Measurements from ENCODE around the gene INPP5D.

The INPP5D gene

GRCh38 chr2:233227346-233227978 is 167.3 kb downstream of the INPP5D start:
- no peak for TF ChIP-seq TAF1 (IDR thresholded peaks at IDR 0.05; ENCODE audit: low read depth)
- TF ChIP-seq ZBTB7A (IDR thresholded peaks at IDR 0.05; ENCODE audit: low read depth) = no peak
- TF ChIP-seq MAX (IDR thresholded peaks at IDR 0.05) = no peak
- TF ChIP-seq YY1 (IDR thresholded peaks at IDR 0.05; ENCODE audit: low read depth) = no peak
- no peak for TF ChIP-seq CEBPB (IDR thresholded peaks at IDR 0.05)
- TF ChIP-seq TEAD4 (IDR thresholded peaks at IDR 0.05) = no peak
- no peak for TF ChIP-seq CREB1 (IDR thresholded peaks at IDR 0.05; ENCODE audit: low read depth)

- TF ChIP-seq YY1 (IDR thresholded peaks at IDR 0.05; ENCODE audit: low read depth) (no peak), USF1 (IDR thresholded peaks at IDR 0.05) (no peak), TCF12 (IDR thresholded peaks at IDR 0.05; ENCODE audit: low read depth) (no peak), TEAD4 (IDR thresholded peaks at IDR 0.05) (no peak), EGR1 (IDR thresholded peaks at IDR 0.05) (no peak), MAX (IDR thresholded peaks at IDR 0.05) (no peak), ZBTB7A (IDR thresholded peaks at IDR 0.05; ENCODE audit: low read depth) (no peak), EP300 (IDR thresholded peaks at IDR 0.05; ENCODE audit: borderline replicate concordance) (no peak), REST (IDR thresholded peaks at IDR 0.05; ENCODE audit: low read depth) (no peak), CEBPB (IDR thresholded peaks at IDR 0.05) (no peak), CREB1 (IDR thresholded peaks at IDR 0.05; ENCODE audit: low read depth) (no peak), FOXM1 (IDR thresholded peaks at IDR 0.05; ENCODE audit: borderline replicate concordance, low read depth) (no peak), TAF1 (IDR thresholded peaks at IDR 0.05; ENCODE audit: low read depth) (no peak)
Measured at GRCh38 chr2:233228376-233228775, 168.2 kb downstream of the INPP5D start.

- TF ChIP-seq ZBTB7A (IDR thresholded peaks at IDR 0.05; ENCODE audit: low read depth) = no peak
- no peak for TF ChIP-seq REST (IDR thresholded peaks at IDR 0.05; ENCODE audit: low read depth)
- TF ChIP-seq TEAD4 (IDR thresholded peaks at IDR 0.05) = no peak
- no peak for TF ChIP-seq EGR1 (IDR thresholded peaks at IDR 0.05)
- no peak for TF ChIP-seq RAD21 (IDR thresholded peaks at IDR 0.05; ENCODE audit: low read depth)
- no peak for TF ChIP-seq TCF12 (IDR thresholded peaks at IDR 0.05; ENCODE audit: low read depth)
- no peak for TF ChIP-seq USF1 (IDR thresholded peaks at IDR 0.05)
- TF ChIP-seq TAF1 (IDR thresholded peaks at IDR 0.05; ENCODE audit: low read depth) = no peak
- TF ChIP-seq CREB1 (IDR thresholded peaks at IDR 0.05; ENCODE audit: low read depth) = no peak
- no peak for TF ChIP-seq EP300 (IDR thresholded peaks at IDR 0.05; ENCODE audit: borderline replicate concordance)
- TF ChIP-seq YY1 (IDR thresholded peaks at IDR 0.05; ENCODE audit: low read depth) = no peak
- no peak for TF ChIP-seq CEBPB (IDR thresholded peaks at IDR 0.05)
- no peak for TF ChIP-seq NFIC (IDR thresholded peaks at IDR 0.05)
- no peak for TF ChIP-seq FOXM1 (IDR thresholded peaks at IDR 0.05; ENCODE audit: borderline replicate concordance, low read depth)
- TF ChIP-seq MAX (IDR thresholded peaks at IDR 0.05) = no peak
Measured at GRCh38 chr2:233233618-233234230, 173.6 kb downstream of the INPP5D start.

- TF ChIP-seq FOXM1 (IDR thresholded peaks at IDR 0.05; ENCODE audit: borderline replicate concordance, low read depth) = no peak
Measured at GRCh38 chr2:233234264-233234663, 174.1 kb downstream of the INPP5D start.

- no peak for TF ChIP-seq TAF1 (IDR thresholded peaks at IDR 0.05; ENCODE audit: low read depth)
- no peak for TF ChIP-seq REST (IDR thresholded peaks at IDR 0.05; ENCODE audit: low read depth)
- no peak for TF ChIP-seq TCF12 (IDR thresholded peaks at IDR 0.05; ENCODE audit: low read depth)
- no peak for TF ChIP-seq RAD21 (IDR thresholded peaks at IDR 0.05; ENCODE audit: low read depth)
- no peak for TF ChIP-seq TEAD4 (IDR thresholded peaks at IDR 0.05)
- TF ChIP-seq CEBPB (IDR thresholded peaks at IDR 0.05) = no peak
- TF ChIP-seq ZBTB7A (IDR thresholded peaks at IDR 0.05; ENCODE audit: low read depth) = no peak
- TF ChIP-seq MAX (IDR thresholded peaks at IDR 0.05) = no peak
- no peak for TF ChIP-seq USF1 (IDR thresholded peaks at IDR 0.05)
- no peak for TF ChIP-seq YY1 (IDR thresholded peaks at IDR 0.05; ENCODE audit: low read depth)
- TF ChIP-seq EGR1 (IDR thresholded peaks at IDR 0.05) = no peak
- no peak for TF ChIP-seq NFIC (IDR thresholded peaks at IDR 0.05)
- no peak for TF ChIP-seq EP300 (IDR thresholded peaks at IDR 0.05; ENCODE audit: borderline replicate concordance)
- TF ChIP-seq CREB1 (IDR thresholded peaks at IDR 0.05; ENCODE audit: low read depth) = no peak
Measured at GRCh38 chr2:233234996-233235395, 174.9 kb downstream of the INPP5D start.
